NCI-H187 treated with DMSO at 0.1 percent for 48 hours (cell line): ENCODE measurements around the gene NACC1.
"Not testable (repeated sequence)": the region's sequence is repeated elsewhere in the genome, so short reads cannot be mapped to it uniquely, and the experiment has no call there.

Experiments
- DNase-seq: peaks from one replicate; lab custom pipeline; 2025; lab: John Stamatoyannopoulos, UW

Gene NACC1

GRCh38 chr19:13164343-13165161 is 46.5 kb downstream of the NACC1 start:
- DNase-seq = no peak

DNA sequence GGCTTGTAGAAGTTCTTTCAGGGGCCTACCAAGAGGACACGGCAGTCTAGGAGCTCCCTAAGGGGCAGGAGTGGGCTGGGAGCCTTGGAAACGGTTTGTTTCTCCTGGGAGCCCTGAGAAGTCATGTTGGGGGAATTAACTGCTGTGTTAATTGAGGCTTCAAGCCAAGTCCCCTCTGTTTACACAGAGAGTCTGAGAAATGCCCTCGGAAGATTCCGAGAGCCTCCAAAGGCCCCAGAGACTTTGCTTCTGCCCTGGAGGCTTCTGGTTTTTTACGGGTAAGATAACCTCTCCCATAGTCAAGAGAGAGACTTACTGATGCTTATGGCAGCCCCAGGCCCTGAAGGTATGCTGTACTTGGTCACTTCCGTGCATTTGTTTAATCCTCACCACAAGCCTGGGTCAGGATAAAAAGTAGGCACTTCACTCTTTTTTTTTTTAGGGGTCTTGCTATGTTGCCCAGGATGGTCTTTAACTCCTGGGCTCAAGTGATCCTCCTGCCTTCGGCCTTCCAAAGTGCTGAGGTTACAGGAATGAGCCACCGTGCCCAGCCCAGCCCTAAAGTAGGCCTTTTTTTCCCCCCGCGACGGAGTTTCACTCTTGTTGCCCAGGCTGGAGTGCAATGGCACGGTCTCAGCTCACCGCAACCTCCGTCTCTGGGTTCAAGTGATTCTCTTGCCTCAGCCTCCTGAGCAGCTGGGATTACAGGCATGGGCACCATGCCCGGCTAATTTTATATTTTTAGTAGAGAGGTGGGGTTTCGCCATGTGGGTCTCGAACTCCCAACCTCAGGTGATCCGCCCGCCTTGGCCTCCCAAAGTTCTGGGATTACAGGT is 47.3 kb downstream of the NACC1 start:
- no peak for DNase-seq

DNA sequence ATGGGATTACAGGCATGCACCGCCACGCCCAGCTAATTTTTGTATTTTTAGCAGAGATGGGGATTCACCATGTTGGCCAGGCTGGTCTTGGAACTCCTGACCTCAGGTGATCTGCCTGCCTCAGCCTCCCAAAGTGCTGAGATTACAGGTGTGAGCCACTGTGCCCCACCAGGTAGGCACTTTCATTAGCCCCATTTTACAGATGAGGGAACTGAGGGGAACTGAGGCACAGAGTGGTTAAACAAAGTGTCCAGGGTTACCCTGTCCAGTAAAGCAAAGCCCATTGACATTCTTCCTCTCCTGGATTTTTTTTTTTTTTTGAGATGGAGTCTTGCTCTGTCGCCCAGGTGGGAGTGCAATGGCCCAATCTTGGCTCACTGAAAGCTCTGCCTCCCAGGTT is 48.1 kb downstream of the NACC1 start:
- not testable (repeated sequence) for DNase-seq

DNA sequence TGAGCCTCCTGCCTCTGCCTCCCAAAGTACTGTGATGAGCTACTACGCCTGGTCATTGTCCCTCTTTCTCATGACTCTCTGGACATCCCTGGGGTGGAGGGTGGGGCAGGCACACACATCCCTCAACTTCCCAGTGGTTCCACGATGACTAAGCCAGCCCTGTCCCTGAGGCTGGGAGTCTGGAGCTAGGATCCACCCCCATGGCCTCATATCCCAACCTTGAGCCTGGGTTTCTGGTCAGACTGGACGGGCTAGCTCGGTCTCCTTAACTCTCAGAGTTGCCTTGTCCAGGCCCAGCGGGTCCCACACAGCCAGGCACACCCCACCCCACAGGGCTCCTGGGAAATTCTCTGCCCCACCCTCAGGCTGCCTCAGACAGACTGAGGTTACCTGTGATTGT is 51.7 kb downstream of the NACC1 start:
- no peak for DNase-seq

GRCh38 chr19:13171146-13171545 is 53.1 kb downstream of the NACC1 start:
- no peak for DNase-seq

DNA sequence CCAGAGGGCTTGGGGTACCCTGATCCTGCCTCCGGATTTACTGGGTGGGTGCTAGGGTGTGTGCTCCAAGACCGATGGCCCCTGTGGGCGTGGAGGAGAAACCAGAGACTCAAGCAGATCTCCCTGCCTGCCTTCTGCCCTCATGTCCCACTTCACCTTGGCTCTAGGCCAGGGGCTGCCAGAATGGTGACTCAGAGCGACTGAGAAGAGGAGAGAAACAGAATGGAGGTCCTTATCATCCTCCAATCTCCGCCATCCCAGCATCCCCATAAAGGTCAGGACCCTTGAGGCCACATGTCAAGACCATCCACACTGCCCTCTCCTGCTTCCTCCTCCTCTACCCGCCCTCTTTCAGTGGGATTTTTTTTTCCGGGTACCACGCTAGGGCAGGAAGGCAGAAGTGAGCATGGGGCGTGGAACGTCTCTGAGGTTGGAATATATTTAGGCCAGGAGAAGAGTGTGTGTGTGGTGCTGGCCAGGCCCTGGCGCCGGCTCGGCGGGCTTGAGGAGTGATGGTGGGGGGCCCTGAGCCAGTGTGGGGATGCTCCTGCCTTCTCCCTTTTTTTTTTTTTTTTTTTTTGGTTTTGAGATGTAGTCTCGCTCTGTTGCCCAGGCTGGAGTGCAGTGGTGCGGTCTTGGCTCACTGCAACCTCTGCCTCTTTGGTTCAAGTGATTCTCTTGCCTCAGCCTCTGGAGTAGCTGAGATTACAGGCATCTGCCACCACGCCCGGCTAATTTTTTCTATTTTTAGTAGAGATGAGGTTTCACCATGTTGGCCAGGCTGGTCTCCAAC is 54.5 kb downstream of the NACC1 start:
- no peak for DNase-seq

GRCh38 chr19:13173139-13173737 is 55.2 kb downstream of the NACC1 start:
- DNase-seq = no peak

- DNase-seq = no peak
Measured at GRCh38 chr19:13176345-13176744, 58.3 kb downstream of the NACC1 start.

- not testable (repeated sequence) for DNase-seq
Measured at GRCh38 chr19:13177584-13177983, 59.5 kb downstream of the NACC1 start.

- not testable (repeated sequence) for DNase-seq
Measured at GRCh38 chr19:13178291-13178690, 60.2 kb downstream of the NACC1 start.

GRCh38 chr19:13181747-13182388 is 63.8 kb downstream of the NACC1 start:
- no peak for DNase-seq

GRCh38 chr19:13184926-13185325 is 66.9 kb downstream of the NACC1 start:
- DNase-seq = not testable (repeated sequence)

DNA sequence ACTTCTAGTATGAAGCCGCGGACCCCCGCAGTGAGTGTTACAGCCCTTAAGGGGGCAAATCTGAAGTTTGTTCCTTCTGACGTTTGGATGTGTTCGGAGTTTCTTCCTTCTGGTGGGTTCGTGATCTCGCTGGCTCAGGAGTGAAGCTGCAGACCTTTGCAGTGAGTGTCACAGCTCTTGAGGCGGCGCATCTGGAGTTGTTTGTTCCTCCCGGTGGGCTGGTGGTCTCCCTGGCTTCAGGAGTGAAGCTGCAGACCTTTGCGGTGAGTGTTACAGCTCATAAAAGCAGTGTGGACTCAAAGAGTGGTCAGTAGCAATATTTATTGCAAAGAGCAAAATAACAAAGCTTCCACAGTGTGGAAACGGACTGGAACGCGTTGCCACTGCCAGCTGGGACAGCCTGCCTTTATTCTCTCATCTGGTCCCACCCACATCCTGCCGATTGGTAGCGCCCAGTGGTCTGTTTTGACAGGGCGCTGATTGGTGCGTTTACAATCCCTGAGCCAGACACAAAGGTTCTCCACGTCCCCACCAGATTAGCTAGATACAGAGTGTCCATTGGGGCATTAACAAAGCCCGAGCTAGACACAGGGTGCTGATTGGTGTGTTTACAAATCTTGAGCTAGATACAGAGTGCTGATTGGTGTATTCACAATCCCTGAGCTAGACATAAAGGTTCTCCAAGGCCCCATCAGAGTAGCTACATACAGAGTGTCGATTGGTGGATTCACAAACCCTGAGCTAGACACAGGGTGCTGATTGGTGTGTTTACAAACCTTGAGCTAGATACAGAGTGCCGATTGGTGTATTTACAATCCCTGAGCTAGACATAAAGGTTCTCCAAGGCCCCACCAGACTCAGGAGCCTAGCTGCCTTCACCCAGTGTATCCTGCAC is 67.9 kb downstream of the NACC1 start:
- DNase-seq = not testable (repeated sequence)

GRCh38 chr19:13186688-13187087 is 68.6 kb downstream of the NACC1 start:
- DNase-seq = not testable (repeated sequence)

DNA sequence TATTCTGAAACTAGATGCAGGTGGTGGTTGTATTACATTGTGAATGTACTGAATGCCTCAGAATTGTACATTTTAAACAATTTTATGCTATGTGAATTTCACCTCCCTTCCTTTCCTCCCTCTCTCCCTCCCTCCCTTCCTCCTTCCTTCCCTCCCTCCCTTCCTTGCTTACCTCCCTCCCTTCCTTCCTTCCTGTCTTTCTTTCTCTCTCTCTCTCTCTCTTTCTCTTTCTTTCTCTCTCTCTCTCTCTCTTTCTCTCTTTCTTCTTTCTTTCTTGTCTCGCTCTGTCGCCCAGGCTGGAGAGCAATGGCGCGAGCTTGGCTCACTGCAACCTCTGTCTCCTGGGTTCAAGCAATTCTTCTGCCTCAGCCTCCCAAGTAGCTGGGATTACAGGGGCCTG is 69.4 kb downstream of the NACC1 start:
- DNase-seq = no peak

DNA sequence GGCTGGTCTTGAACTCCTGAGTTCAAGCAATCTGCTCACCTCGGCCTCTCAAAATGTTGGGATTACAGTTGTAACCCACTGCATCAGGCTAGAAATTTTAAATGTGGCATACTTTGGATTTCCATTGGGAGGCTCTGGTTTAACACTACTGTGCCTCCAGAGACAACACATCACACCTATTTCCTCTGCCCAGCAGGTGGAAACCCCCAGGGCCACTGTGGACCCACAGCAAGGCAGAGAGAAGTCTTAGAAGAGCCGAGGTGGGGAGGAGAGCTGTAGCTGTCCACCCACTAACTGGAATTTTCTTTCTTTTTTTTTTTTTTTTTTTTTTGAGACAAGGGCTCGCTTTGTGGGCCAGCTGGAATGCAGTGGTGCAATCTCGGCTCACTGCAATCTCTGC is 71.5 kb downstream of the NACC1 start:
- DNase-seq = no peak
